HepG2 (cell line): ENCODE results near the gene NCOA7. TPM values are rescaled to one million over a fixed set of nuclear protein-coding genes. Genes with fewer than 3 reads are reported as not detected.
A peak's percentile ranks its signal among the peaks of the same experiment; 100 is the strongest.

Source experiments
- AGO1 ChIP-seq: fragments of 200-400 bp; formaldehyde crosslinking; IDR thresholded peaks from 2 replicates; pipeline ENCODE4 v1.6.1; 2017; ENCODE audit warnings: mild to moderate bottlenecking, low read depth, low read length, moderate library complexity; ENCODE audit not compliant: poor library complexity, severe bottlenecking
- ATF7-NPFF ChIP-seq: sonication (generic); formaldehyde crosslinking; IDR thresholded peaks from 2 replicates; pipeline ENCODE4 v1.8.1; 2023; ENCODE audit warnings: mild to moderate bottlenecking, low read depth, missing genetic modification reagents, moderate library complexity
- BORCS8-MEF2B ChIP-seq: sonication (generic); formaldehyde crosslinking; IDR thresholded peaks from 2 replicates; pipeline ENCODE4 v1.8.0; 2022; ENCODE audit warnings: mild to moderate bottlenecking, missing genetic modification reagents
- CBX1 ChIP-seq: IDR thresholded peaks from one replicate; pipeline ENCODE4 v1.6.1; 2016; ENCODE audit warnings: antibody characterized with exemption, low read depth
- ELF3 ChIP-seq: IDR thresholded peaks from 2 replicates; pipeline ENCODE4 v1.6.1; 2016; ENCODE audit warnings: missing genetic modification reagents, missing compliant biosample characterization
- GFI1 ChIP-seq: sonication (generic); formaldehyde crosslinking; IDR thresholded peaks from 2 replicates; pipeline ENCODE4 v1.5.0; 2020; ENCODE audit warnings: missing genetic modification reagents, mild to moderate bottlenecking, borderline replicate concordance
- KLF12 ChIP-seq: sonication (generic); formaldehyde crosslinking; IDR thresholded peaks from 2 replicates; pipeline ENCODE4 v1.4.0; 2020; ENCODE audit warnings: missing genetic modification reagents, borderline replicate concordance
- KMT2B ChIP-seq: IDR thresholded peaks from 2 replicates; pipeline ENCODE4 v1.6.1; 2016; ENCODE audit warnings: missing genetic modification reagents, missing compliant biosample characterization
- MIXL1 ChIP-seq: IDR thresholded peaks from 2 replicates; pipeline ENCODE4 v1.6.1; 2016
- NFRKB ChIP-seq: fragments of 450-650 bp; IDR thresholded peaks from 2 replicates; pipeline ENCODE4 v1.6.1; 2017
- NR3C1 ChIP-seq: sonication (generic); formaldehyde crosslinking; IDR thresholded peaks from 2 replicates; pipeline ENCODE4 v1.4.0; 2020; ENCODE audit warnings: missing genetic modification reagents
- RXRB ChIP-seq: IDR thresholded peaks from 2 replicates; pipeline ENCODE4 v1.6.1; 2016; ENCODE audit warnings: borderline replicate concordance, missing genetic modification reagents, missing compliant biosample characterization
- SRSF4 ChIP-seq: fragments of 200-400 bp; formaldehyde crosslinking; IDR thresholded peaks from one replicate; pipeline ENCODE4 v1.6.1; 2018; ENCODE audit warnings: mild to moderate bottlenecking, low read depth, low read length, moderate library complexity; ENCODE audit not compliant: poor library complexity, severe bottlenecking
- STAT6 ChIP-seq: sonication (generic); formaldehyde crosslinking; IDR thresholded peaks from 2 replicates; pipeline ENCODE4 v1.4.0; 2020; ENCODE audit warnings: missing genetic modification reagents, mild to moderate bottlenecking, borderline replicate concordance
- TEF ChIP-seq: sonication (generic); formaldehyde crosslinking; IDR thresholded peaks from 2 replicates; pipeline ENCODE4 v1.5.0; 2020; ENCODE audit warnings: missing genetic modification reagents
- U2AF1 ChIP-seq: fragments of 200-400 bp; formaldehyde crosslinking; optimal IDR thresholded peaks from 2 replicates; pipeline ENCODE3; 2017; ENCODE audit warnings: mild to moderate bottlenecking, low read depth, low read length
- ZNF124 ChIP-seq: sonication (generic); formaldehyde crosslinking; IDR thresholded peaks from 2 replicates; pipeline ENCODE4 v1.4.0; 2020; ENCODE audit warnings: missing genetic modification reagents
- ZNF264 ChIP-seq: sonication (generic); formaldehyde crosslinking; IDR thresholded peaks from 2 replicates; pipeline ENCODE4 v1.4.0; 2020; ENCODE audit warnings: missing genetic modification reagents
- ZNF891 ChIP-seq: sonication (generic); formaldehyde crosslinking; IDR thresholded peaks from 2 replicates; pipeline ENCODE4 v1.5.0; 2020; ENCODE audit warnings: mild to moderate bottlenecking, missing genetic modification reagents
- ZSCAN30 ChIP-seq: sonication (generic); formaldehyde crosslinking; IDR thresholded peaks from 2 replicates; pipeline ENCODE4 v1.5.0; 2020; ENCODE audit warnings: mild to moderate bottlenecking, missing genetic modification reagents
- polyA plus RNA-seq, 8 experiments: library from polyadenylated mRNA; depleted of rRNA in 3 of 8; stranded (reverse) in 7 of 8; unstranded in 1 of 8; fragments of >200 nt; fragmentation: Illumina TruSeq in 4 of 8; extraction: Trizol in 4 of 8; gene quantifications; 2 replicates each; pipeline versions ENCODE4 v1.2.1 to v1.2.3, GENCODE V29; 2011 to 2016; ENCODE audit warnings: low read depth in 4 of 8, missing spikeins in 1 of 8, mixed read lengths in 1 of 8; ENCODE audit not compliant: insufficient read depth in 1 of 8
- total RNA-seq, 5 experiments: library from RNA; depleted of rRNA; stranded (reverse); fragments of >200 nt; fragmentation: Illumina TruSeq; extraction: Trizol; gene quantifications; 2 replicates each; pipeline ENCODE4 v1.2.3, GENCODE V29; 2016; ENCODE audit warnings: low read depth in 1 of 5
- TF ChIP-seq, protein P1 (sequence below): sonication (generic); formaldehyde crosslinking; IDR thresholded peaks from 2 replicates; pipeline ENCODE4 v1.5.1; 2020; ENCODE audit warnings: mild to moderate bottlenecking, missing genetic modification reagents, moderate library complexity
- TF ChIP-seq, protein P2 (sequence below): sonication (generic); formaldehyde crosslinking; conservative IDR thresholded peaks from 2 replicates; pipeline ENCODE4 v1.4.0; 2020; ENCODE audit warnings: missing genetic modification reagents
- TF ChIP-seq, protein P3 (sequence below): sonication (generic); formaldehyde crosslinking; IDR thresholded peaks from 2 replicates; pipeline ENCODE4 v1.8.0; 2022; ENCODE audit warnings: mild to moderate bottlenecking, missing genetic modification reagents, moderate library complexity

NCOA7 gene
- total and polyA plus RNA-seq, 2 of the 13 experiments (the other 11 are each of a cell fraction or from before 2014, with no cell fraction given): 13.6 to 20.8 TPM

- TF ChIP-seq GFI1: peak; percentile 81; the same call in 1 of the 2 replicates
- peak; percentile 80; the same call in 1 of the 2 replicates for TF ChIP-seq ATF7-NPFF (CRISPR knock-in tag)
- TF ChIP-seq ZSCAN30: 0 out of 2 replicates have a peak, but pooled peaks have one; percentile 21
- TF ChIP-seq, protein P1, sequence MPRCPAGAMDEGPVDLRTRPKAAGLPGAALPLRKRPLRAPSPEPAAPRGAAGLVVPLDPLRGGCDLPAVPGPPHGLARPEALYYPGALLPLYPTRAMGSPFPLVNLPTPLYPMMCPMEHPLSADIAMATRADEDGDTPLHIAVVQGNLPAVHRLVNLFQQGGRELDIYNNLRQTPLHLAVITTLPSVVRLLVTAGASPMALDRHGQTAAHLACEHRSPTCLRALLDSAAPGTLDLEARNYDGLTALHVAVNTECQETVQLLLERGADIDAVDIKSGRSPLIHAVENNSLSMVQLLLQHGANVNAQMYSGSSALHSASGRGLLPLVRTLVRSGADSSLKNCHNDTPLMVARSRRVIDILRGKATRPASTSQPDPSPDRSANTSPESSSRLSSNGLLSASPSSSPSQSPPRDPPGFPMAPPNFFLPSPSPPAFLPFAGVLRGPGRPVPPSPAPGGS (CRISPR knock-in tag): peak; percentile 97
- TF ChIP-seq, protein P2, sequence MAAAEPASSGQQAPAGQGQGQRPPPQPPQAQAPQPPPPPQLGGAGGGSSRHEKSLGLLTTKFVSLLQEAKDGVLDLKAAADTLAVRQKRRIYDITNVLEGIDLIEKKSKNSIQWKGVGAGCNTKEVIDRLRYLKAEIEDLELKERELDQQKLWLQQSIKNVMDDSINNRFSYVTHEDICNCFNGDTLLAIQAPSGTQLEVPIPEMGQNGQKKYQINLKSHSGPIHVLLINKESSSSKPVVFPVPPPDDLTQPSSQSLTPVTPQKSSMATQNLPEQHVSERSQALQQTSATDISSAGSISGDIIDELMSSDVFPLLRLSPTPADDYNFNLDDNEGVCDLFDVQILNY (CRISPR knock-in tag): peak; percentile 92
- TF ChIP-seq ZNF891 (CRISPR knock-in tag): peak; percentile 99
- TF ChIP-seq KLF12: peak; percentile 85
- no peak; the same call in 1 of the 2 replicates for TF ChIP-seq STAT6
- TF ChIP-seq ZNF124 (CRISPR knock-in tag): peak; percentile 88; the same call in 1 of the 2 replicates
- TF ChIP-seq NFRKB: no peak
- 0 out of 2 replicates have a peak, but pooled peaks have one; percentile 74 for TF ChIP-seq NR3C1 (CRISPR knock-in tag)
- TF ChIP-seq BORCS8-MEF2B (CRISPR knock-in tag): peak; percentile 99
- TF ChIP-seq CBX1: peak; percentile 97
- TF ChIP-seq, protein P3, sequence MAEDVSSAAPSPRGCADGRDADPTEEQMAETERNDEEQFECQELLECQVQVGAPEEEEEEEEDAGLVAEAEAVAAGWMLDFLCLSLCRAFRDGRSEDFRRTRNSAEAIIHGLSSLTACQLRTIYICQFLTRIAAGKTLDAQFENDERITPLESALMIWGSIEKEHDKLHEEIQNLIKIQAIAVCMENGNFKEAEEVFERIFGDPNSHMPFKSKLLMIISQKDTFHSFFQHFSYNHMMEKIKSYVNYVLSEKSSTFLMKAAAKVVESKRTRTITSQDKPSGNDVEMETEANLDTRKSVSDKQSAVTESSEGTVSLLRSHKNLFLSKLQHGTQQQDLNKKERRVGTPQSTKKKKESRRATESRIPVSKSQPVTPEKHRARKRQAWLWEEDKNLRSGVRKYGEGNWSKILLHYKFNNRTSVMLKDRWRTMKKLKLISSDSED (CRISPR knock-in tag): peak; percentile 70; the same call in 1 of the 2 replicates
- peak; percentile 98 for TF ChIP-seq KMT2B (CRISPR knock-in tag)
- peak; percentile 88 for TF ChIP-seq ELF3 (CRISPR knock-in tag)
- peak; percentile 83 for TF ChIP-seq RXRB (CRISPR knock-in tag)
- no peak for TF ChIP-seq U2AF1
- peak; percentile 57 for TF ChIP-seq TEF
- peak; percentile 91 for TF ChIP-seq MIXL1 (CRISPR knock-in tag)
- TF ChIP-seq SRSF4: no peak
- TF ChIP-seq ZNF264 (CRISPR knock-in tag): peak; percentile 89
- peak; percentile 88 for TF ChIP-seq AGO1
Observed at GRCh38 chr6:125956506-125957390, 166.0 kb downstream of the NCOA7 start, which contains the start of gene HINT3 (continued).
